ENCODE data around the gene TTYH3.
"Not testable (repeated sequence)": the region's sequence is repeated elsewhere in the genome, so short reads cannot be mapped to it uniquely, and the experiment has no call there.

The TTYH3 gene

DNA sequence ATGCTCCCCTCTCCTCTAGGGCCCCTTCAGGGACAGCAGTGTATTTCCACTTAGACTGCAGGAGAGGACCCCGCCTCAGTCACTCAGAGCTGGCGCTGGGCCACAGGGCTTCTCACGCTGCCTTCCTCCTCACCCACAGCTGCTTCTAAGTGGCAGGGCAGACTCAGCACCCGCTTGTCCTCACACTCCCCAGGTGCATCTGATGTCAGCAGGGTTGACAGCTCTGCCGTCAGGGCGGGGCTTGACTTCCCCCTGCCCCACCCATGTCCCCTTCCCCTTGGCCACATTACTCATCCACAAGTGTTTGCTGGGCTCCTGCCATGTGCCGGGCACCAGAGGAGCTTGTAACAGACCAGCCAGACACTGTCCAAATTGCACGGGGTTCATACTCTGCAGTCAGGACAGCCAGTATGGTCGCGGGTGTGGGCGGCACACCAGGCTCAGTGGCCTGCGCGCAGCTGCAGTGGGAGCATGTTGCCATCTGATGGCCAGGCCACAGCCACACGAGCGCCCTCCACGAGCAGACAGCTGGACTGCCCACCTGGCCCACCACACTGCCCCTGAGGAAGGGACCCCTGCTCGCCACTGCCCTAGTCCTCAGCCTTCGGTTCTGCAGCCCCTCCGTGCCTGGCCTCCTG, 29.3 kb upstream of the TTYH3 start:
- no peak for DNase-seq

GRCh38 chr7:2603044-2603965, 28.5 kb upstream of the TTYH3 start:
- DNase-seq, result no peak

- no peak for DNase-seq
These were observed 27.1 kb upstream of the TTYH3 start for GRCh38 chr7:2604608-2605174.

- DNase-seq, result no peak
These were observed 25.9 kb upstream of the TTYH3 start for GRCh38 chr7:2605608-2606538.

GRCh38 chr7:2606539-2606936, 25.2 kb upstream of the TTYH3 start:
- DNase-seq, result no peak

- peak in 3 of 58 donors; percentile 32 to 49 (median 42) for DNase-seq
These were observed 24.5 kb upstream of the TTYH3 start for GRCh38 chr7:2607122-2607922.

GRCh38 chr7:2607923-2608904, 23.6 kb upstream of the TTYH3 start:
- no peak for DNase-seq

- DNase-seq, result peak in 1 of 58 donors; percentile 22
These were observed 22.8 kb upstream of the TTYH3 start for GRCh38 chr7:2608921-2609411.

- not testable (repeated sequence) for DNase-seq
These were observed 22.1 kb upstream of the TTYH3 start for GRCh38 chr7:2609646-2610045.

DNA sequence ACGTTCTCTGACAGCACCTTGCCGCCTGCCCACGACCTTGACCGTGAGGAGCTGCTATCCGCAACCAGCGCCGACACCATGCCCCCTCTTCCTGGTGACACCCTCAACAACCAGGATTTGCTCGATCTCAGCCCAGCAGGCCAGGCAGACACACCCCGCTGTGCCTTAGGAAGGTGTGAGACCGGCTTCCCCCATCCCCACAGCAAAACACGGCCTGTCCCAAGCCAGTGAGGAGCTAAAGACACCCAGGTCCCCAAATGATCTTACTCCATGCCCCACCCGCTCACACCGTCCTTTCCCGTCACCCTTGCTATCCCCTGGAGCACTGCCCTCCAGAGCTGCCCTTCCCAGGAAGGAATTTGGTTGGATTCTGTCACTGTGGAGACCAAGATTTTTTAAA, 21.3 kb upstream of the TTYH3 start:
- DNase-seq, result no peak

DNA sequence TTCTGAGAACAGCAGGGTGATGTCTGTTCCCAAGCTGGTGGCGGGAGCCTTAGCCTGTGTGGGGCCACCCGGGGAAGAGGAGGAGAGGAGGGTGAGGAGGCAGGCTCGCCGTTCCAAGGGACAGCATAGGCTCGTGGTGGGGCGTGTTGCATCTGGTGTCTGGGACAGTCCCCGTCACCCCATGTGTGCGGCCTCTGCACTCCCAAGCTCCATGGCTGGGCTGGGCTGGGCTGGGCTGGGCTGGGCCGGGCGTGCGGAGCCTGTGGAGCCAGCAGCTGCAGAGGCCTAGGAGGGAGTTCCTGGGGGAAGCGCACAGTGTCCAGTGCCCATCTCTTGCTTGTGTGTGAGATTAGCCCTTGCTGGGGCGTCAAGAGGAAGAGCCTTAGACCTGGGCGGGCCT, 20.9 kb upstream of the TTYH3 start:
- no peak for DNase-seq

DNA sequence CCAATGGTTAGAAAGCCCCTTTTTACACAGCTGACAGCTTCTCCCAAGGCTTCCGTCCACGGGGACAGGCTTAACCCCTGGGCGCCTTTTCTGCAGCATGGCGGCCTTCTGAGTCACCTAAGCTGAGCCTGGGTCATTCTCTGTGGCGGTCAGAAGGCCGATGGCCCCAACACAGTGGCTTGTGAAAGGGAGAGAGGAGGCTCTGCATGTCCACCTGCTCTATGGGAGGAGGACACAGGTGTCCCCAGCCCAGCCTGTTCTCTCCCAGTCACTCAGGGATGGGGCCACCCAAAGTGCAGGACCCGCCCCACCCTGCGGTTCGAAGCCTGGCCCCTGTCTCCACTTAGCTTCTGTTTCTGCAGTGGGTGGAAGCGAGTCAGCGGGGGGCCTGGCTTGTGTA, 20.4 kb upstream of the TTYH3 start:
- DNase-seq, result no peak

- DNase-seq, result no peak
These were observed 19.9 kb upstream of the TTYH3 start for GRCh38 chr7:2611922-2612321.

DNA sequence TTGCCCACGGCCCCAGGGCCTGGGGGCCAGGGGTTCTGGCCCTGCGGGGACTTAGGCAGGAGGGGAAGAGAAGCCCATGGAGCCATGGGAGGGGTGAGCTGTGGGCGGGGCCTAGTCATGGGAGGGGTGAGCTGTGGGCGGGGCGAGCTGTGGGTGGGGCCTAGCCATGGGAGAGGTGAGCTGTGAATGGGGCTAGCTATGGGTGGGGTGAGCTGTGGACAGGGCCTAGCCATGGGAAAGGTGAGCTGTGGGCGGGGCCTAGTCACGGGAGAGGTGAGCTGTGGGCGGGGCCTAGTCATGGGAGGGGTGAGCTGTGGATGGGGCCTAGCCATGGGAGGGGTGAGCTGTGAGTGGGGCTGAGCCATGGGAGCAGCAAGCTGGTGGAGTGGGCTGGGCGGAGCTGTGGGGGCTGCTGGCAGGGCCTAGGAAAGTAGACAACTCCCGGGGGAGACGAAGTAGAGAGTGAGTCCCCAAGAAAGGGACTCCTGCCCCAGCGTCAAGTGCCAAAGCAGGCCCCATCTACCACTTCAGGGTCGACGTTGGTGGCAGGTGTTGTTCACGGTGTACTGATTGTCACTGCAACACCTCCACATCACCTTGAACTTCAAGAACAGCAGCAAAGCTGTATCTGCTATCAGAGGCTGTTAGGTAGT, 19.2 kb upstream of the TTYH3 start:
- DNase-seq, result no peak

DNA sequence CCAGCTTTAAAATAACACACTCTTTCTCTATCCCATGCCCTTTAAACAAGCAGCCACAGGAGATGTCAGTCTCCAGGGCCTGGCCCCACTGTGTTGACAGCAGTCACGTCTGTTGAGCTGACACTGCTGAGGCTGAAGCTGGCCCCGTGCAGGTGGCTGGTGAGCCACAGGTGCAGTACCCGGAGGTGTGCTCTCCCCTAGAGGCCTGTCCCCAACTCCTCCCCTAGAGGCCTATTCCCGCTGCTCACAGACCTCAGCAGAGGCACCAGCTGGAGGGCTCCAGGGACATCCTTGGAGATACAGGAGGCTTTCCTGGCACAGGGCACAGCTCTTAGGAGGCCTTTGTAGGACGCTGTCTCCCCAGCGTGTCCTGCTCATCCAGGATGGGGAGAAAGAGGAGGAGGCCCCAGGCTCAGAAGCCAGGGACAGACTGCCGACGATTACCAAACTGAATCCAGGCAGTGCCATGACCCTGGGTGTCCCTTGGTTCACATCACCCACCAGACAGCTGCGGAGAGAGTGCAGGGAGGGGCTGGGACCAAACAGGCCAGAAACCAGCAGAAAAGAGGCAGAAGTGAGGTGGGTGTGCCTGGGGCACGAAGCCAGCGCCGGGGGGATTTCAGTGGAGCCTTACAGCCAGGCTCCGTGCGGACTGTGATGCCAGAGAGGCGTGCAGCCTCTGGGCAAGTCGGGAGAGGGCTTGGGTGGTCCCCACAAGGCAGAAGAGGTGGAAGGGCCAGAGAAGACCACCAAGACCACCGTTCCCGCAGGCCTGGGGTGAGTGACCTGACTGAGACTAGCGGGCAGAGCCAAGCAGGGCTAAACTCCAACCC, 18.5 kb upstream of the TTYH3 start:
- DNase-seq, result no peak

GRCh38 chr7:2613931-2614600, 17.7 kb upstream of the TTYH3 start:
- DNase-seq, result peak in 35 of 58 donors; percentile 18 to 78 (median 51)

Measured in anterior cingulate cortex (tissue), 58 donors.